Renal cortical epithelial cell (primary cell): ENCODE measurements around the gene SF3B3. TPM values are rescaled to one million over a fixed set of nuclear protein-coding genes. Genes with fewer than 3 reads are reported as not detected.

ENCODE experiments used
- DNase-seq: peaks from one replicate; pipeline ENCODE4 v3.0.0-alpha.2; 2011; ENCODE audit warnings: low read depth
- total RNA-seq: library from RNA; depleted of rRNA; stranded (reverse); fragments of >200 nt; gene quantifications from 2 replicates; pipeline ENCODE4 v1.2.3, GENCODE V29; 2014

Gene SF3B3
- 79.2 and 136 TPM in 2 replicates for total RNA-seq

DNA sequence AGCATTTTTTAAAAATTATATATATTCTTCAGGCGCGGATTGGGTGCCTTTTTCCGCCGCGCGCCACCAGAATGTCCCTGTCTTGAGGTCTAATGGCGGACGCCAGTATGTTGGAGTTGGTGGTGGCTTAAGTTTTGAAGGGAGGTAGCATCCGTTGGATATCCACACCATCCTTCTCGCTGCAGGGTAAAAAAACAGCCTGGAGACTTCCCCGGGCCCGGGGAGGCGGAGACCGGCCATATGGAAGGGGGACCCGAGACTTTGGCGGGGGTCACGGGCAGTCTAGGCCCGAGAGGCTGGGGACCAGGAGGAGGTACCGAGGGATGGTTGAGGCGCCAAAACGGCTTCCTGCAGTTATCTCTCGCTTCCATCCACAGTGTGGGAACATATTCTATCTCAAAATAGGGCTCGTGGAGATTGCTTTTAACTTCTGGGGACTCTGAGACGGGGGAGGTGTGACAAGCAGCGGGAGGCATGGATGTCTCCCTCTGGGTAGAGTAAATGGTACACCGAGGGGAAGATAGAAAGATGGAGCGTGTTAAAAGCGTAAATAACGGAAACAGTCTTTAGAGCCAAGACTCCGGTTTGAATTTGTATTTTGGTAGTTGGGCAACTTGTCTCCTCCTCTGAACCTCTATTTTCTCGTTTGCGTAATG, at the start of gene SF3B3:
TSS of gene SF3B3 (plus strand) at position 74 of the 656 bp plus-strand sequence. CDS start 2,841 bp downstream, outside the sequence.
- peak; percentile 19 for DNase-seq

DNA sequence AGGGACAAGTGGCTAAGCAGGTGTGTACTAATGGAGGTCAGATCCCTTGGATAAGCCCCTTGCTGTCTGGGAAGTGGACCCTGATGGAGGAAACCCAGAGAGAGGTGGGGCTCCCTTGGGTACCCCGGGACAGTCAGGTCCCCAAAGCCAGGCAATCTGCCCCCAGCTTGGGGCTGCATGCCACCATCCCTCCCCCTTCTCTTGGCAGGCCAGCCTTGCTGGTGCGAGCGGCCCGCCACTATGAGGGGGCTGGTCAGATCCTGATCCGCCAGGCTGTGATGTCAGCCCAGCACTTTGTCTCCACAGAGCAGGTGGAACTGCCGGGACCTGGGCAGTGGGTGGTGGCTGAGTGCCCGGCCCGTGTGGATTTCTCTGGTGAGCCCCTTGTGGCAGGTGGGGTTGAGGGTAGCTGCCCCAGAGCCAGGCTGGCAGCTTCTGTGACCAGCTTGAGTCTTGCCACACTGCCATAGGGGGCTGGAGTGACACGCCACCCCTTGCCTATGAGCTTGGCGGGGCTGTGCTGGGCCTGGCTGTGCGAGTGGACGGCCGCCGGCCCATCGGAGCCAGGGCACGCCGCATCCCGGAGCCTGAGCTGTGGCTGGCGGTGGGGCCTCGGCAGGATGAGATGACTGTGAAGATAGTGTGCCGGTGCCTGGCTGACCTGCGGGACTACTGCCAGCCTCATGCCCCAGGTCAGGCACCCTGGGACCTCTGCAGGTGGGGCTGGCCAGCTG, 49.1 kb upstream of the SF3B3 start:
- DNase-seq, result no peak

DNA sequence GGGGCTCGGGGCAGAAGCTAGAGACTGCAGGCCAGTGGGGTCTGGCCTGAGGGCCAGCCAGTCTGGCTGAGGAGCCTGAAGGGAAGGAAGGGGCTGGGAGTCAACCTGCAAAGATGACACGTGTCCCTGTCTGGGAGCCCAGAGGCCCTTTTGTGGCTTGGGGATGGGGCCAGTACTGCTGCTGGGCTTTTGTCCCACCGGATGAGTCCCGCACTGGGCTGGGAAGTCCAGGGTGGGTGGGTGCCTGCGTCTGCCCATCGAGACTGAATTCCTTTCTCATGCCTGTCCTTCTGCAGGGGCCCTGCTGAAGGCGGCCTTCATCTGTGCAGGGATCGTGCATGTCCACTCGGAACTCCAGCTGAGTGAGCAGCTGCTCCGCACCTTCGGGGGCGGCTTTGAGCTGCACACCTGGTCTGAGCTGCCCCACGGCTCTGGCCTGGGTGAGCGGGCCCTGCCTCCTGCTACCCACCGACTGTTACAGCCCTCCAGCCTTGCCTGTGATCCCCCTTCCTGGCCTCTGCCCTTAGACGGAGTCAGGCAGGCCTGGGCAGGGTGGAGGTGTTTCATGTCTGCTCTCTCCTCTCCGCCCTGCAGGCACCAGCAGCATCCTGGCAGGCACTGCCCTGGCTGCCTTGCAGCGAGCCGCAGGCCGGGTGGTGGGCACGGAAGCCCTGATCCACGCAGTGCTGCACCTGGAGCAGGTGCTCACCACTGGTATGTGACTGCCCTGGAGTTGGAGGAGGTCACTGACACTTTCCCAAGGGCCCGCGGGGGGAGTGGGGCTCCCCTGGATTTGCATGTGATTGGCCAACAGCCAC, 48.4 kb upstream of the SF3B3 start:
- no peak for DNase-seq

DNA sequence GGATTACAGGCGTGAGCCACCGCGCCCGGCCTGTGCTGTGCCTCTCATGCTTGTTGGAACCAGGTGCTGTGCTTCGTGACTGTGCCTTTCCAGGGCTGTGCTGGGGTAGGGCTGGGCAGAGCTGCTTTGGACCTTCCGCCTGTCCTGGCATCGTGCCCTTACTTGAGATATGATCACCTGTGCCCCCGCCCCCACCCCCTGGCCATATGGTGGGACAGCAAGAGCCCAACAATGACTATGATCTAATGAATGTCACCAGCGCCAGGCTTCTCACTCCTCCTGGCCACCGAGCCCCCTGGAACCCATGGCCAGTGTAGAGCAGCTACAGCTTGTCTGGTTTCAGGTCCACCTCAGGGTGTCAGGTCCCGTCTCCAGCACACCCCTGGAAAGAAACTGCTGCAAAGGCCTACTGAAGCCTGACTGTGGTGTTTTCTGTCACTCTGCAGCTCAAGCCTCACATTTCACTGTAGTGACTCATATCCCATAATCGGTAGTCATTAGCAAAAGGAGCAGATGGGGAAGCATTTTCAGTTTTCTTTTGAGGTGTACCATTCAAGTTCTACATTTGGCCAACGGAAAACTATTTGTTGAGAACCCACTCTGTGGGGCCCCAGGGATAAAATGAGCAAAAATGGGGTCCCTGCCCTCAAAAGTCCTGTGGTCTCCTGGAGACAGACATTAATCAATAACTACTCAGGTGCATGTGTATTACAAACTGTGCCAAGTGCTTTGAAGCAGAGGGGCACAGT, 47.2 kb upstream of the SF3B3 start:
- DNase-seq, result peak; percentile 93

DNA sequence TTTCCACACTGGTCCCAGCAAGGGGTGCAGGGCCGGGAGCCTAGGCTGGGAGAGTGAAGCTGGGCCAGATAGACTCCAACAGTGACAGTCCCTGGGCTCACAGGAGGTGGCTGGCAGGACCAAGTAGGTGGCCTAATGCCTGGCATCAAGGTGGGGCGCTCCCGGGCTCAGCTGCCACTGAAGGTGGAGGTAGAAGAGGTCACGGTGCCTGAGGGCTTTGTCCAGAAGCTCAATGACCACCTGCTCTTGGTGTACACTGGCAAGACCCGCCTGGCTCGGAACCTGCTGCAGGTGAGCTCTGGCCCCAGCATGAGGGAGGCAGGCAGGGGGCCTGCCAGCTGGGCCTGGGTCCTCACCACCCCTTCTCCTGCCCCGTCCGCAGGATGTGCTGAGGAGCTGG, 45.4 kb upstream of the SF3B3 start:
- no peak for DNase-seq

DNA sequence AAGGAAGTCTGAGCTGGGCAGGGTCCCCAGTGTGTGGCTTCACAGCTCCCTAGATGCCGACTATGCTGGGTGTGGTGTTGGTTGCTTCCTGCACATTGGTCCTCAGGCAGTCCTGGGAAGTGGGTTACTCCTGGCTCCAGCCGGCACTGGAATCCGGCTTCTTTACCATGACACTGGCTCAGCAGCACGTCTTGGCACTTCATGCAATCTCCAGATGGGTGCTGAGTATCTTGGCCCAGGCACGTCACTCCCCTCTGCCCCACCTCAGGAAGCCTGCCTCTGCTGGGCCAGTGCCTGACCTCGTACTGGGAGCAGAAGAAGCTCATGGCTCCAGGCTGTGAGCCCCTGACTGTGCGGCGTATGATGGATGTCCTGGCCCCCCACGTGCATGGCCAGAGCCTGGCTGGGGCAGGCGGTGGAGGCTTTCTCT, 44.7 kb upstream of the SF3B3 start:
- DNase-seq, result no peak

DNA sequence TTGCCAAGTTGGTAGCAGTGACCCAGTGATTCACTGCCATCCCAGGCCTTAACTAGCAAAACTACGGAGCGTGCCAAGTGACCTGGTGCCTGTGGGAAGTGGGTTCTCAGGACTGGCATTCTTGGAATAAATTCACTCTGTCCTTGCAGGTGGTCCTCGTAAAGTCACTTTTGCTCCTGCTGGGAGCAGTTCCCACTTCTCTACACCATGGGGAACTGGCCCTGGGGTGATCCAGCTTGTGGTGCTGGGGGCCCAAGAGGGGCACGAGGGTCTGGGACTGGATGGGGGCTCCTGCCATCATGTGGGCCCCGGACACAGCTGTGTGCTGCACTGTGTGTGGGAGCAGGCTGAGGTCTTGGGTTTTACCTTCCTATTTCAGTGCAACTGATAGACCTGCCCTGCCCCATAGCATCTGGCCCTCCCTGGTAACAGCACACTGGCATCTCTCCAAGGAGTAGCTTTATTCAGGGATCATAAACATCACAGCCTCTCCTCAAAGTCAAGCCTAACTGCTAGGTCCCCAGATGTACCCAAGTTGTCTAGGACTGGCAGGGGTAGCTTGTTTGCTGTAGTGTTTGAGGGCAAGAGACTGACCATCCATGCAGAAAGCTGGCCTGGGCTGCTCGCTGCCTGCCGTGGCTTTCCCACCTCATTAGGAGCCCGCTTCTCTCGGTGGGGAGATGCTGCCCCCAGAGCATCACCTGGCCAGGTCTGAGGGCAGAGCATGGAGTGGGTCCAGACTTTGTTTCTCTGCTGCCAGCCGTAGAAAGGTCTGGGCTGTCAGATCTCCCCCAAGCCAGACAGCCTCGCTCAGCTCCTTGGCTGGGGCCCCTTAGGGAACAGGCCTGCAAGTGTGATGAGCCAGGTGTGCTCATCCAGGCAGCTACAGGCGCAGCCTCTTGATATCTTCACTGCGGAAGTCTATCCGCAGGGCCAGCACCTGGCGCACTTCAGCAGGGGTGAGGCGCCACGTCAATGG, 43.2 kb upstream of the SF3B3 start:
- DNase-seq, result no peak

DNA sequence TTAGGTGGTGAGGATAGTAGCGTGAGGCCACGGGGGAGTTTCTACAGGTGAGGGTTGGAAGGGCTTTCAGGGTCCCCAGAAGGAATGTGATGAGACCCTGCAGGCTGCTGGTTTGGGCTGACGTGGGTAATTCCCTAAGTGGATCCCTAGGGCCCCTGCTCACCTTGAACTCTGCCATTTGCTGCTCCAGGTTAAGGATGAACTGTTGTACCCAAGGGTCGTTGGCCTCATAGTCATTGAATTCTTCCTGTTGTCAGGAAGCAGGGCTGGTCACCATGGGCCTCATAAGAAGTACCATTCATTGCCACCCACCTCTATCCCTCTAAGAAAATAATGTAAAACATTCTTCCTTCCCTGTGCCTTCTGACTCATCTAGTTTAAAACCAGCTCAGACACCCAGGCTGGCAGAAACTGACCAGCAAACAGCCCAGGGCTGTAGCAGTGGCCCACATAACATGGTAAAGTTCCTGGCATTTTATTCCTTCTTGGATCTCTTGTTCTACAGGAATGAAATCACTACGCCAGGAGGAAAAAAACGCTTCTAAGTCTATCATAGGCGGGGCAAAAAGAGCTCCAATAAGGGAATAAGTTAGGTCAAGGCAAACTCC, 41.6 kb upstream of the SF3B3 start:
- peak; percentile 85 for DNase-seq

DNA sequence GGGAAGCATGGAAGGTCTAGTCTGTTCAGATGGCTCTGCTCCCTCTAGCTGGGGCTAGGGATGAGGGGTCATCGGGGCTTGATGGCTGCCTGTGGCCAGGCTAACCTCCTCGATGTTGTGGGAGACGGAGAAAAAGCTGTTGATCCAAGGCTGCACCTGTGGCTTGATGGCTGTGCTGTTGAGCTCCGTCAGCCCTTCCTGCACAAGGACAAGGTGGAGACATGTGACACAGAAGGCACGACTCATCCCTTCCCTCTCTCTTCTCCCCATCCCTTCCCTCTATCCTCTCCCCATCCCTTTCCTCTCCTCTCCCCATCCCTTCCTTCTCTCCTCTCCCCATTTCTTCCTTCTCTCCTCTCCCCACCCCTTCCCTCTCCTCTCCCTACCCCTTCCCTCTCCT, 41.0 kb upstream of the SF3B3 start:
- DNase-seq, result no peak

DNA sequence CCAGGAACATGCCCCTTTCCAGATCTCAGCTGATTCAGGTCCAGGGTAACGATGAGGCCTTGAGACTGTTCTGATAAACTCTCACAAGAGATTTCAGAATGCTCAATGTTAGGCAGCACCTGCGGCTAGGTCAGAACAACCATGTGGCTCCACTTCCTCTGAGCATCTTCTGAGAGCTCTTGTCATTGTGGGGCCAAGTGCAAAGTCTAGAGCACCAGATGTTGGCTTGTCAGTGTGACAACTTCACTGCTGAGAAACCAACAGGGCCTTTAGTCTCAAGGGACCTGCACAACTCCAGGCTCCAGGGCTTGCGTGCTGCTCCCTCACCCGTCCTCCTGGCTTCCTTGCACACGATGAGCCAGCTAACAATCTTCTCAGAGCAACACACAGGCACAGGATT, 40.2 kb upstream of the SF3B3 start:
- no peak for DNase-seq

DNA sequence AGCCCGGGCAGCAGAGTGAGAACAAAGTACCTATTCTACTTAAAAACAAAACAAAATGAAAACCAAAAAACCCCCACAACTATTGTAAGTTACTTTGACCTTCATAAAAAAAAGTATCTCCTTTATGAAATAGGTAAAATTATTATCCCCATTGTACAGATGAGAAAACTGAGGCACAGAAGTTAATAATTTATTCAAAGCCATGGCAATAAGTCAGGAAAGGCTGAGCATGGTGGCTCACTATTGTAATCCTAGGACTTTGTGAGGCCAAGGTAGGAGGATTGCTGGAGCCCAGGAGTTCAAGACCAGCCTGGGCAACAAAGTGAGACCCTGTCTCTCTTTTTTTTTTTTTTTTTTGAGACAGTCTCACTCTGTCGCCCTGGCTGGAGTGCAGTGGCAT, 38.7 kb upstream of the SF3B3 start:
- no peak for DNase-seq

DNA sequence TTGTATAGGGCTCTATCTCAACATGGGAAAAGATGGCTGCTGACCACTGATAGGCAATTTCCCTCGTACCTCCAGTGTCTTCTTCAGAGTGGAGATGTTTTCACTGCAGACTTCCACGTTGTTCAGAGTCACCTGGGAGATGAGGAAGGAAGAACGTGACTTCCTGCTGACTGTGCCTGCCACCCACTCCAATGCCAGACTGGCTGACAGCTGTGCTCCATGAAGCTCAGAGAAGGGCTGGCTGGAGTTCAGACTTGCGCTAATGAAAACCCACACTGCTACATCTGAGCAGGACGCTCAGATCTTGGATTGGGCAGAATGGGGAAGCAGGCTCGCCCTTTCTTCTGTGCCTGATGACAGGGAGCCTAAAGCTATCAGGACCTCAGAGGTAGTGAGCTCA, 33.4 kb upstream of the SF3B3 start:
- DNase-seq, result no peak

DNA sequence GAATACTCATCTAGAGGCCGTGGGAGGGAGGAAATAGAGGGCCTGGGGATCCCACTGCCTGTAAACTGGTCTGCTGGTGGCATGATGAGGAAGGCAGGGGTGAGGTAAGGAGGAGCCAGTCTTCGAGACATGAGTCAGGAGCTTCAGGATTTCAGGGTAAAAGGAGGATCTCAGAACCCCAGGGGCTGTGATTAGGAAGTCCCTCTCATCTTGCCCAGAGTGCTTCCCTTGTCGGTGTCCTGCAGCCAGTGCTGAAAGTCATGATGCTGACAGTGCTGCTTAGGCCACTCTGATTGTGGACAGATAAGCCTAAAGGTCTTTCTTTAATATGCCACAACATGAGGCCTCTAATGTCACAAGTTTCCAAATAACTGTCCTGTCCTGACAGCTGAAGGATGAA, 29.8 kb upstream of the SF3B3 start:
- no peak for DNase-seq

DNA sequence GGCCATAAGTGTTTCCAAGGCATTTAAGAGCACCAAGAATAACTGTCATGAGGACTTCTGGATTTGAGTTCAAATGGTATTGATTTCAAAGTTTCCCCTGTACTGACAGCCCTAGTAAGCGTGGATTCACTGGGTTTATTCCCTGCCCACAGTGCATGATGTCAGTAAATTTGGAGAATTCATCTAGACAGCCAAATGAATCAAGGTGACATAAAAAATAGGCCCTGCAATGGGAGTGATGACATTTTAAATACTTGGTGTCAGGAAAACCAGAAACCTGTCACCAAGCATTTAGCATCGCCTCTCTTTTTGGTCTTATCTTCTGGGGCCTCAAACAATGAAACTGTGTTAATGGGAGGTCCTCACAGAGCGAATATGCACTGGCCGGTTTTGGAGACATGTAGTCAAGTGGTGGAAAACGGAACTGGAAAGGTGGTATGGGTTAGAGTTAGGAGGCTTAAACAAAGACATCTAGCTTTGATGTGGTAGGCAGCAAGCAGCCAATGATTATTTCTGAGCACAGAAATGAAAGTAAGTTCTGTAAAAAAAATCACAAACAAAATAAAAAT, 29.3 kb upstream of the SF3B3 start:
- DNase-seq, result no peak

DNA sequence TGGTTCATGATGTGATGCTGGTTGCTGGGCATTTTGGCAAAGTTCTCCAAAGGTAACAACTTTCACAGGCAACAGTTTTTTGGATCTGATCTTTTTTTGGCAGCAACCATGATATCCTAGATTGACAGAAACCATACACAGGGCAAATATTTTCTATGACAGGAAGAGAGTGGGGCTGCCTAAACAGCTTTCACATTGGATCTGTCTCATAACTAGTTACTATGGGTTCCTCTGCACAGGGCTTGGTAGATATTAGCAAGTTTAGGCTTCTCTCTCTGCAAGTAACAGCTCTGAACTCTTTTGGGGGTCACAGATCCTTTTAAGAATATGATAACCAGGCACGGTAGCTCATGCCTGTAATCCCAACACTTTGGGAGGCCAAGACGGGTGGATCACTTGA, 28.8 kb upstream of the SF3B3 start:
- no peak for DNase-seq

DNA sequence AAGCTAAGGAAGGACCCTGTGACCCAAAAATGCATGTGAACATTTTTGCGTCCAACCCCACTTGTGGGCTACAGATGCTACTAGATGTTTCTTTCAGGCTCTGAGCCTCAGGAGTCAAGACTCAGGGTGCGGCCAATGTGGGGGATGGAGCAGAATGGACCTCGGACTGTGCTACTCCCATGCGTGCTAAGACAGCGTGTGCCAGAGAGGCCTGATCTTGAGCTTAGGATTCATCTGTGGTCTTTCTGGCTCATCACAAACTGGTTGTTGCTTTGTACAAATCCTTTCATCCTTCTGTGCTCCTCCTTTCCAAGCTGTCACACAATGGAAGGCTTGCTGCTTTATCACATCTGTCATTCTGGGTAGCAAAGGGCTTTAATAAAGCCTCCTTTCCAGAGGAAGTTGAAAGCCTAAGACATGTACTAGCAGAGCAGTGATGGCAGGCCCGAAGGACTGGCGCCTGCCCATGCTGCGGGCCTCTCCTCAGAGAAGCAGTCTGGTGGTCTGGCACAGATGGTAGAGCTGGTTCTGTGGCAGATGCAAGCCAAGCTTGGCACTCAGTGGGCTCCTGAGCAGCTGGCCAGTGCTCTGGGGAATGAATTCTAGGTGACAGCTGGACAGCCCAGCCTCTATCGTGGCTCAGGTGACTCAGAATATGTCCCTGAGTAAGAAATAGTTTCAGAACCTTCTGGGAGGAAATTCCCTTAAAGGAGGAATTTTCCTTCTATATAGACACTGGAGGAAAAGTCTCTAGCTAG, 28.0 kb upstream of the SF3B3 start:
- no peak for DNase-seq

DNA sequence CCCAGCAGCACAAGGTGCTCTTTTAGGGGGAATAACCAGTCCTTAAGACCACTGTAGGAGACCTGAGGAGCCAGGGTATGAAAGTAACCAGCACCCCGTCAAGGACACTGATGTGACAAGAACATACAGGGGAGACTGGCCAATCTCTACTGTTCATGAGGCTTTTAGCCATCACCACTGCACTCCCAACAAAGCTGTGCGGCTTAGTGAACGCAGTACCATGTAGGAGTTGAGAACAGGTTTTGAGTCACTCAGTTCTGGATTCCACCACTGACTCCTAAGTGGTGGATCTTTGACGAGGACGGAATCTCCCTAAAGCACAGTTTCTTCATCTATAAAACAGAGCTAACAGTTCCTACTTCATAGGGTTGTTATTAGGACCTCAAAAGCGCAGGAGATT, 27.1 kb upstream of the SF3B3 start:
- no peak for DNase-seq

DNA sequence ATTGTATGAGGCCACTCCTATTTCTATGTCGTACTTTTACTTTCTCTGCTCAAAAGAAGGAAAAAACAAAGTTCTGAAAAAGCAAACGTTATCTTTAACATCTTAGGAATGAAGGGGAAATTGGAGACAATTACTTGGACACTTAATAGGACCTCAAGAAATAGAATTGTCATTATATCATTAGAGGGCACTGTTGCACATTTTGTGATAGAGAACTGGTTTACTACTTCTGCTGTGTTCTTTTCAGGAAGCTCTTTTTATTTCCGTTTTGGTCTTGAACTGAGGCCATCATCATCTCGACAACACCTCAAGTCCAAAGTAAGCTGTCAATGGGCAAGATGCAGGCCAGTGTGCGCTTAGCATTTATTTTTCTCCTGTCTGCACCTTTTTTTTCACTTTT, 14.9 kb upstream of the SF3B3 start:
- DNase-seq, result peak; percentile 22

DNA sequence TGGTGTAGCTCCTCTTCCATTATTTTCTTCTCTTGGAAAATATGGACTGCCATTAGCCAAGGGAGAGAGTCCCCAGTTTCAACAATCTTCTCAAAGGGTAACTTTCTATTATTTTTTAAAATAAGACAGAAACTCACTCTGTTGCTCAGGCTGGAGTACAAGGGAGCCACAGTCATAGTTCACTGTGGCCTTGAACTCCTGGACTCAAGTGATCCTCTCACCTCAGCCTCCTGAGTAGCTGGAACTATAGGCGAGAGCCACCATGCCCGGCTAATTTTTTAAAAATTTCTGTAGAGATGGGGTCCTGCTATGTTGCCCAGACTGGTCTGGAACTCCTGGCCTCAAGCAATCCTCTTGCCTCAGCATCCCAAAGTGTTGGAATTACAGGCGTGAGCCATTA, 13.4 kb upstream of the SF3B3 start:
- DNase-seq, result no peak
